Activated CD8-positive, alpha-beta memory T cell treated with anti-CD3 and anti-CD28 coated beads, Interleukin-2, amount 50 U/mL, for 48 hours (primary cell): ENCODE results near the gene NAGS.
"Not testable (repeated sequence)": the region's sequence is repeated elsewhere in the genome, so short reads cannot be mapped to it uniquely, and the experiment has no call there.

Experiments
- DNase-seq: peaks from one replicate; pipeline ENCODE4 v3.0.0-alpha.2; 2020

The NAGS gene

DNA sequence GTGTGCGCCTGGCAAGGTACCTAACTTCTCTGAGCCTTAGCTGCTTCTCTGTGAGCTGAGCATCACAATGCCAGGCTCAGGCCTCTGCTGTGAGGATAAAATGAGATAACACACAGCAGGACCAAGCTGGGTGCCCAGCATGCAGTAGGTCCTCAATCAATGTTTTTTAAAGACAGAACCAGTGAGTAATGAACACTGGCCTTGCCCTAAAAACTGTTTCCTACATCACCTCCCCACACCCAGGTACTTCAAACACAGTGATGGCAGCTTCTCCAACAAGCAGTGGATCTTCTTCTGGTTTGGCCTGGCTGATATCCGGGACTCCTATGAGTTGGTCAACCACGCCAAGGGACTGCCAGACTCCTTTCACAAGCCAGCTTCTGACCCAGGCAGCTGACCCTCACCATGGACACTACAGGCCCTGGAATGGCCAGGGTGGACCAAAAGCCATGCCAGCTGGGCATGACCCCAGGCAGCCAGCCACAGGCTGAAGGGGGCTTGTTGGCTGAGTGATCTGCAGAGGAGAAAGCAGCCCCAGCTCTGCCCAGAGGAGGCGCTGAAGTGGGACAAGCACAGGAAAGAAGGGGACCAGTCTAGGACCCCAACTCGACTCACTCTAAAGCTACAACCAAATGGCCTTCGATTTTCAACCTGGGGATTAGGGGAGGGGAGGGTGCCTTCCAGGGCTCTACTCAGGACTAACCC is 3.9 kb downstream of the NAGS start:
- no peak for DNase-seq

GRCh38 chr17:44010966-44011647 is 6.7 kb downstream of the NAGS start:
- DNase-seq, result no peak

DNA sequence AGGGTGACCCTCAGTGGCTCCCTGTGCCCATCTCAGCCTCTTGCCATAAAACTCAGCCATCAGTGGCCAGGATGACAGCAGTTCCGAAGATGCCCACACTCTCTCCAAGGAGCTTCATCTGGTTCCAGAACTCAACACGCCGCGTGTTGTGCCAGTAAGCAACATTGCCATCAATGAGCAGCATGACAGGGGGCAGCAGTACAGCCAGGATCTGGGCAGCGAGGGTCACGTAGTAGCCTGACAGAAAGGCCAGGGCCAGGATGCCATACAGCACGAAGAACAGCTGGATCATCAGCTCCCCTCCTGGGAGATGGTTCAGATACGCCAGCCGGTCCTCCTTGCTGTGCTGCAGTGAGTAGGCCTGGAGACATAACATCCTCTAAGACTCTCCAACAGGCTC is 7.5 kb downstream of the NAGS start:
- DNase-seq, result no peak

DNA sequence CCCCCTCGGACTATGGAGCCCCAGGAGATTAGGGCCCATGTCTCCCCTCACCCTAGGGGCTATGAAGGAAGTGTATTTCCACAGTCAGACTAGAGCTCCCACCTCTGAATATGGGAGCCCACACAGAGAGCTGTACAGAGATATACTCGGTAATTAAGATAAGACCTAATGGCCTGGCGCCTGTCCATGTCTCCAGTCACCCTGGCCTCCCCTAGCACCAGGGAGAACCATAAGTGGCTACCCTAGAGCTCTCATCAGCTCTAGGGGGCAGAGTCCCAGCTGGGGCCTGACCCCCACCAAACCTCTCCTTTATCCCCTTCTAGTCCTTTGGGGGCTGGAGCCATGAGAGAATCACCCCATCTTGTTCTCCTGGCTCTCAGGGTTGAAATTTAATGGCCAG is 8.0 kb downstream of the NAGS start:
- no peak for DNase-seq

GRCh38 chr17:44012874-44013273 is 8.5 kb downstream of the NAGS start:
- DNase-seq, result no peak

- no peak for DNase-seq
Measured at GRCh38 chr17:44014133-44014436, 9.7 kb downstream of the NAGS start.

- DNase-seq, result peak; percentile 88
Measured at GRCh38 chr17:44014437-44015172, 10.2 kb downstream of the NAGS start, which contains the start of gene TMEM101. Gene TMEM101, minus strand, starts transcription at chr17:44014963. Its CDS starts 11 bp downstream, at chr17:44014952.

DNA sequence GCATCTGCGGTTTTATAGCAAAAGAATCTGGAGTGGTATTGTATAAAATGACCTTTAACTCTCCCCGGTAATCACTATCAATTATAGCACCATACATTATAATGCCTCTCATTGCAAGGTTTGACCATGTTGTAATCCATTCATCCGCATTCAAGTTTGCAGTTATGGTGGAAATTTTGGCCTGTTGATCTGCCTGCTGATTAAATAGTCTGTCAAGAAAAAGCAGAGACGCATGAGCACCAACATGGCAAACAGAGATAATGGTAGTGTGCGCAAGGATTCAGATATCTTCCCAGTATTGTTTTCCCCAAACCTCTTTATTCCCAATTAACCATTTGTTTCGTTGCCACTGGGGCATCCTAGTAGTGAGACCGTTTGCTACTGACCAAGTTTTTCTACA is 16.8 kb downstream of the NAGS start:
- DNase-seq, result not testable (repeated sequence)

DNA sequence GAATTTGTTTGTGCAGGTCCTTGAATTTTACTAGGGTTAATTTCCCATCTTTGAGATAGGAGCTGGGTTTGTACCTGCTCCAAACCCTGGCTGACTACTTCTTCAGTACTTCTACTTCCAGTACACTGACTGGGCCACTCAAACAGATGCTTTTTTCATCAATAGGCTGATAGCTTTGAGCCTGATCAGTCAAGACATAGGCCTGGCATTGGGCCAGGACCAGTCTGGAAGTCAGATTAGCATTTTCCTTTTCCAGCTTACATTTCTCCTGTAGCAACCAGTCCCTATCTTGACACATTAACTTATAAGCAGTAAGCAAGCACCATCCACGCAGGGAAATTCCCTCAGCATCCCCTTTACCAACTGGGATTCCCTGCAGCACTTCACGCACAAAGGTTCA is 17.8 kb downstream of the NAGS start:
- DNase-seq, result no peak

DNA sequence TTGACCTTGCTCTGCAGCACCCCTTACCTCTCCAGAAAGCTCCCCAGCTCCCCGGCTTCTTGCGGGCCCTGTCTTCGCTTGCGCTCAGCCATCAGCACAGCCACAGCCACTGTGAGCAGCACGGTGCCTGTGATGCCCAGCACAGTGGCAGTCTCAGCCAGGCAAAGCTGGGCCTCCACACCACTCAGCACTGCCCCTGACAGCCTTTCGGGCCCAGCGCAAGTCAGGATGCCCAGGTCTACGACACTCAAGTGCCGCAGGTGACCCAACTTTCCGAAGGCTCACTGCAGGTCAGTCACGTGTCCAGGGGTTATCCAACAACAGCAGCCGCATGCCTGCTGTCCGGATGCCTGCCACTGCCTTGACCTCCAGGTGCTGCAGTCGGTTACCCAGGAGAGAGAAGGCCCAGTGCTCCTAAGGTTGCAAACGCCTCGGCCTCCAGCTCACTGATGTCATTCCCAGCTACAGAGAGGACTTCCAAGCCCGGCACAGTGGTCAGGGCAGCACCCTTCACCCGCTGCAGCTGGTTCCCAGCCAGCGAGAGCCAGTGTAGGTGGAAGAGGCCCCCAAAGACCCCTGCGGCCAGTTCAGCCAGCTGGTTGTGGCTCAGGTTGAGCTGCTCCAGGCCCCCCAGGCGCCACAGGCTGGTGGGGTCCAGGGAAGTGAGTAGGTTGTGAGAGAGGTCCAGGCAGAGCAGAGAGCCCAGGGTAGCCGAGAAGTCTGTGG is 19.3 kb downstream of the NAGS start:
- DNase-seq, result no peak

DNA sequence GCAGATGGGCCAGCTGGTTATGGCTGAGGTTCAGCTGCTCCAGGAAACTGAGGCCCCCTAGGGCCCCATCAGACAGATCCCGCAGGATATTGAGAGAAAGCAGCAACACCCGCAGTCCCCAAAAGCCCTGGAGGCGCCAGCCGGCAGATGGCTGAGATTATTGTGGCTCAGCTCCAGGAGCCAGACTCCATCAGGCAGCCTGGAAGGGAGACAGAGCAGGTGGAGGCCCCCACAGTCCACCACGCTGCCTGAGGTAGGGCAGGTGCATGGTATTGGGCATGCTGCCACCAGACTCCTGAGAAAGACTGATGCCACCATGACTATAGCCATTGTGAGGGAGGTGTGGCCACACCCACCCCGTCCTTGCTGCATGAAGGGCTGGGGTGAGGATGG is 19.8 kb downstream of the NAGS start:
- no peak for DNase-seq

DNA sequence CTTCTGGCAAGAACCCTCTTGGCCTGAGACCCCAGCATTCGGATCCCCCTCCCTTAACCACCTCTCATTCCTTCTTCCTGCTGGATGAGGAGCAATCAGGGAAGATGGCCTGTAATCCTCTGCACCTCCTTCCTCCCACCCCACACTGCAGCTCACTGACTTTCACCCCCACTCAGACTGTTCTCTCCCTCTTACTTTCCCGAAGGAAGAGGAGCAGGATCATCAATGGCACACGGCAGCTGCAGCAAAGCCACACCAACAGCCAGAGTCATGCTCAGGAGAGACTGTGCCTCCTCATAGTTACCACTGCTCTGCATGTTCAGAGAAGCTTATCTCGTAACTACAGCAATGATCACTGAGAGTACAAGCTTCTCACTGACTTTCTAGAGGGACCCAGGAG is 20.4 kb downstream of the NAGS start:
- no peak for DNase-seq

DNA sequence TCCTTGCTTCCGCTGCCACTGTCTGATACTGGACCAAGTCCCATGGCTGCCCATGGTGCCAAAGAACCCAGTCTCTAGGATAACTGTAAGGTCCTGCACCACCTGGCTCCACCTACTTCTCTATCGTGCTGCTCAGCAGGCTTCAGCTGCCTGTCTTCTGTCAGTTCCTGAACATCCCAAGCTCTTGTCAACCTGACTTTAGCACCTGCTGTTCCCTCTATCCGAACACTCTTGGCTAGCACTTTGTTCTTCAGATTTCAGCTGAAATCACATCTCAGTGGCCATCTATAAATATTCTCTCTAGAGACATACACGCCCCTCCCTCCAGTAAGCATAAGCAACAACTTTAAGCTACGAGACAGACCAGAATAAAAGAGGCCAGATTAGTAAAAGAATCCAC is 25.3 kb downstream of the NAGS start:
- no peak for DNase-seq

DNA sequence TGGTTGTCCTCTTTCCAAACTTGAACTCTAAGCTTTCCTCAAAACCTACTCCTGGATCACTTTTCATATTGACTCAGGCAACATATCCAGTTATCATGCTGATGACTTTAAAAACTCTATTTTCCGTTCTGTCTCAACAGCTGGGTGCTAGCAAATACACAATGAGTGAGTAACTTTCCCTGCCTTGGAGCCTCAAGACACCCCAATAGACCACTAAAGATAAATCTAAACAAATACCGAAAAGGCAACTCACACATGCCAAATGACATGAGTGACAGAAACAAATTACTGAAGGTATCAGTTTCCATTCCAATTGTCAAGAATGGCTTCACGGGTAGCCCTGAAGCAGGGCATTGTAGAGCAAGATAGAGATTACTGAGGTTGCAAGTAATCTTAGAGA is 26.1 kb downstream of the NAGS start:
- DNase-seq, result no peak

DNA sequence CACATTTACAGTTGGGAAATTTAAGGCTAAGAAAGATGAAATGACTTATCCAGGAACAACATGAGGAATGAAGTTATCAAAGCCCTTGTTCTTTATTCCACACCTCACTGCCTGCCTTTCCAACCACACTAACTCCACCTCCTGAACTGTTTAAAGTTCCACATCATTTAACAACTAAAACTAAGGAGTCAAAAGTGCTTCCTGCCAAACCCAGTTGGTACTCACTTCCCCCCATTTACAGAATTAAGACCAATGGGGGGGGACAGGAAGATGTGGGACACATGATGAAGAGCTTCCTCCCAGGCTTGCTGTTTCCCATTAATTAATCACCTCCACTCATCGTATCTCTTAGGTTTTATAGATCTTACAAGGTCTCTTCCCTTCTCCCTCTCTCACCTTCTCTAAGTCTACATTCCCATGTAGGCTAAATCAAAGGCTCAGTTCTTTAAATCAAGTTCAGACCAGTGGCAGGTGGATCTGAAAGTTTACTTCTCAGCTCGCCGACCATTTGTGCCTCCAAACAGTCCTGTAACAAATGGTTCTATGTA is 29.5 kb downstream of the NAGS start:
- no peak for DNase-seq

- DNase-seq, result not testable (repeated sequence)
Measured at GRCh38 chr17:44034688-44035087, 30.3 kb downstream of the NAGS start.

DNA sequence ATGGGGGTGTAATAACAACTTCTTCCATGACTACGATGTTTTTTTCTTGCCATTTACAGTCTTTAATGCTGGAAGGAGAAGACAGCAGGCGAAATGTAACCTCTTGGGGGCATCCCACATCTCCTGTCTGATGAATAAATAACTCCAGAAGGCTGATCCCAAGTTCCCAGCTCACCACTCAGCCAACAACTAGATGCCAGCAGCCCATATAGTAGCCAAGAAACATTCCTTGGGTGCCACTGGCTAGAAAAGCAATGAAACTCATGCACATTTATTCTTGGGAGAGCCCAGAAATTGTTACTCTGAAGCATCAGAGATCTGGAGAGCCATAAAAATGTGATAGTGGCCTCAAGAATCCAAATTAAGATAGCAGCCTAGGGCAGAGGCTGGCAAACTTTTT is 33.0 kb downstream of the NAGS start:
- DNase-seq, result no peak

DNA sequence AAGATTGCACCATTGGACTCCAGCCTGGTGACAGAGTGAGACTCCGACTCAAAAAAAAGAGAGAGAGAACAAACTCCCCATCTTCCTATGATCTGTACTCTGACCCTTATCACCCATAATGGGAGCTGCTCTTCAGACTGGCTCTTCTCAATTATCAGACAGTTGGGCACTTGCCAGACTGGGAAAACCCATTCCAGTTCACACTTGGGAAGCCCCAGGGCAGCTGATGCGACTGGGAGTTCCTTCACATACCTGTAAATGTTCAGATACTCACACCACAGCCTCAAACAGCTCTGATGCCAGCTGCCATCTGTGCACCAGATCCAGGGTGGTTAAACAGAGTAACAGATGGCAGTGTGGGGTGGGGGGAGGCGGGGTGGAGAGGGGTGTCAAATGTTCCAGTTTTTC is 34.2 kb downstream of the NAGS start:
- DNase-seq, result no peak

DNA sequence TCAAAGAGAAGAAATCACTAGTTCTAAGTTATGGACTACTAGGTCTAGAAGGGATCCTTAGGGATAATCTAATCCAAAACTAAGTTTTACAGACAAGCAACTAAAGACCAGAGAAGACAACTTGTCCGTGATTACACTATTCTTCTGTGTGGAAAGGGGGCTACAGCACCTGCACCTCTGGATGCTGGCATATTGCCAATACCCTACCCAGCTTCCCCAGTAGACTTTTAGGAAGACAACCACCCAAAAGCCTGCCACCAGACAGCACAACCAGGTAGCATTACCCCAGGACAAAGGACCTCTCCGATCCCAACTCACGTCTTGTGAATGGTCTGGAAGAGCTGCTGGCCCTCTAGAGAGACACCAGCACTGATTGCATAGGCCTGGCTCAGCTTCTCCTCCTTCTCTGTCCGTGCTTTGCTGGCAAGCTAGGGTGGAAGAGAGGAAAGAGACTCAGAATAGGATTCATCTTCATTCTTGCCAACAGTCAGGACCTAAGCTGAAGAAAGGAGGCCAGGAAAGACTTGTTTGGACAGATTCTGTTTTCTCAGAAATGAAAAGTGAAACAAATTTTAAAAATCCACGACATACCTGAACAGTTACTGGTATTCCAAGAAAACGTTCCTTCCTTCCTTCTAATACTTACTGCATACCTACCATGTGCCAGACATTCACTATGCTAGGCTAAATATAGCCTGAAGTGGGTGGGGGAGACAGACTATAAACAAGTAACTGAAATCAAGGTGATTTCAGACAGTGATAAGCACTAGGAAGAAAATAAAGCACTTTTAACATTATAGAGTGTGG is 35.6 kb downstream of the NAGS start:
- no peak for DNase-seq

DNA sequence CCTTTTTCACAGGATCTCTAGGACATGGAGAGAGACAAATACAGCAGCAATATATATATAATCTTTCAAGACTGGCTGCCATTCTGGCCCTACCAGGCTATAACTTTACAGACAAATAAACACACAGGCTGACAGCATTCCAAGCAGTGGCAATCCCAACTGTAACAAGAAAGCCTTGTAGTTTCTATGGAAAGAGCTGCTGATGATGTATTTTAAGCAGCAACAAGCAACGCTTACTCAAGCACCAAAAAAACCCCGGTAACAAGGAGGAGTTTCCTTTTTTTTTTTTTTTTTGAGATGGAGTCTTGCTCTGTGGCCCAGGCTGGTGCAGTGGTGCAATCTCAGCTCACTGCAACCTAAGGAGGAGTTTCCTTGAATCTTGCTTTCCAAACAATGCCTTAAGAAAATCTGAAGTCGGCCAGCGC is 38.9 kb downstream of the NAGS start:
- no peak for DNase-seq

DNA sequence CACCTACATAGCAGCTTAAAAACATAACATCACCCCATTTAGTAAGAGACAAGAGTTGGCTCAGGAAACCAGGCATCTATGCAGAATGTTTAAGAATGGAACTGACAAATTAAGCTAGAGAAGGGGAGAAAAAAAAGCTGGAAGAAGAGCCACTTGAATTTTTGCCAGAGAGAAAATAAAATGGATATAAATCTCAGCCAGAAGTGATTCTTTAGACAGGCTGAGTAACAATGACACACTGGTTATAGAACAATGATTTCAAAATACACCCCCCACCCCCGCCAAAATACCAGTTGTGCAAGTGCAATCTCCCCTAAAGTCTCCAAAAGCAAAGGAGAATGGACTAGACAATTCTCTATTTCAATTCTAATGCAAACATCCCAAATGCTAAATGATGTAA is 39.6 kb downstream of the NAGS start:
- no peak for DNase-seq

- no peak for DNase-seq
Measured at GRCh38 chr17:44045486-44045885, 41.1 kb downstream of the NAGS start.
